Measurements from ENCODE around the gene OTOP2. TPM values are rescaled to one million over a fixed set of nuclear protein-coding genes. Genes with fewer than 3 reads are reported as not detected.
"Not testable (repeated sequence)": the region's sequence is repeated elsewhere in the genome, so short reads cannot be mapped to it uniquely, and the experiment has no call there.

Gene OTOP2
- total RNA-seq, 1 experiment from 2014 or later, result not detected

GRCh38 chr17:74906214-74906793 lies 17.8 kb upstream of the OTOP2 start:
- not testable (repeated sequence) for H3K36me3 Mint-ChIP-seq; H3K9me3 Mint-ChIP-seq; DNase-seq (ENCODE audit: low spot score); H3K27ac Mint-ChIP-seq; H3K4me3 Mint-ChIP-seq; ATAC-seq
- peaks cover 20% of the 10 kb centered on the region for H3K27me3 Mint-ChIP-seq (ENCODE audit: low read depth)
- CTCF ChIA-PET, result interaction anchor here (0.9 to 1.6 kb wide), 6 partner anchors 19 to 54 kb away, joined by 3 to 9 read pairs (median 4); partner anchors contain the start of gene FDXR
- TF ChIP-seq NFYB (CRISPR knock-in tag; conservative IDR thresholded peaks at IDR 0.05; ENCODE audit: low read depth), result peak; percentile 70
- POLR2A ChIA-PET, result interaction anchor here (0.7 to 1.5 kb wide), 3 partner anchors 18 to 36 kb away, joined by 3 read pairs; partner anchors contain the start of gene FDXR
- peaks cover 36% of the 10 kb centered on the region for H3K4me1 Mint-ChIP-seq

GRCh38 chr17:74907012-74907411 lies 17.1 kb upstream of the OTOP2 start:
- H3K27ac Mint-ChIP-seq, result no peak overlapping the region
- ChIA-PET POLR2A (interaction anchor here (1.5 kb wide), 1 partner anchor 34 kb away, joined by 3 read pairs; the partner anchor contains the start of gene FDXR), CTCF (interaction anchor here (0.9 to 1.6 kb wide), 5 partner anchors 18 to 54 kb away, joined by 3 to 9 read pairs (median 4); partner anchors contain the start of gene FDXR)
- DNase-seq (ENCODE audit: low spot score) (no peak), ATAC-seq (no peak)
- no peak for TF ChIP-seq TCF7 (CRISPR knock-in tag; IDR thresholded peaks at IDR 0.05; ENCODE audit: low read depth)
- TF ChIP-seq ATF6 (CRISPR knock-in tag; IDR thresholded peaks at IDR 0.05), result no peak
- no peak for TF ChIP-seq PREB (CRISPR knock-in tag; IDR thresholded peaks at IDR 0.05; ENCODE audit: borderline replicate concordance)
- H3K9me3 Mint-ChIP-seq, result peaks cover 5% of the 10 kb centered on the region
- peaks cover 19% of the 10 kb centered on the region for H3K27me3 Mint-ChIP-seq (ENCODE audit: low read depth)
- 0 out of 2 replicates have a peak, but pooled peaks cover 3% of the 10 kb centered on the region for H3K36me3 Mint-ChIP-seq
- peaks cover 40% of the 10 kb centered on the region for H3K4me1 Mint-ChIP-seq
- H3K4me3 Mint-ChIP-seq, result no peak overlapping the region

GRCh38 chr17:74909097-74909496 lies 15.0 kb upstream of the OTOP2 start:
- Mint-ChIP-seq H3K9me3 (peaks cover 20% of the 10 kb centered on the region), H3K27me3 (ENCODE audit: low read depth) (peaks cover 36% of the 10 kb centered on the region), H3K4me1 (peaks cover 40% of the 10 kb centered on the region)
- ATAC-seq; H3K27ac Mint-ChIP-seq; H3K36me3 Mint-ChIP-seq; H3K4me3 Mint-ChIP-seq; DNase-seq (ENCODE audit: low spot score); POLR2A ChIA-PET: not testable (repeated sequence)
- CTCF ChIA-PET, result interaction anchor here (1.0 to 1.2 kb wide), 3 partner anchors 10 to 15 kb away, joined by 3 to 4 read pairs (median 3); partner anchors contain the start of gene OTOP2
- TF ChIP-seq MAX (CRISPR knock-in tag; IDR thresholded peaks at IDR 0.05), result peak; percentile 55; the same call in 1 of the 2 replicates

GRCh38 chr17:74911423-74911822 lies 12.7 kb upstream of the OTOP2 start:
- ATAC-seq; DNase-seq (ENCODE audit: low spot score); POLR2A ChIA-PET; H3K4me3 Mint-ChIP-seq; H3K36me3 Mint-ChIP-seq; H3K27ac Mint-ChIP-seq: not testable (repeated sequence)
- Mint-ChIP-seq H3K4me1 (peaks cover 38% of the 10 kb centered on the region), H3K27me3 (ENCODE audit: low read depth) (peaks cover 38% of the 10 kb centered on the region), H3K9me3 (peaks cover 18% of the 10 kb centered on the region)
- CTCF ChIA-PET, result interaction anchor here (1.6 kb wide), 1 partner anchor 46 kb away, joined by 5 read pairs; no protein-coding TSS in a partner anchor

GRCh38 chr17:74916136-74916850 lies 7.8 kb upstream of the OTOP2 start:
- DNase-seq (ENCODE audit: low spot score) (no peak), ATAC-seq (no peak)
- H3K36me3 Mint-ChIP-seq, result no peaks in the 10 kb centered on the region; the same call in 1 of the 2 replicates
- peaks cover 26% of the 10 kb centered on the region for H3K27me3 Mint-ChIP-seq (ENCODE audit: low read depth)
- H3K4me3 Mint-ChIP-seq, result no peak overlapping the region
- POLR2A ChIA-PET, result interaction anchor here (0.9 kb wide), 1 partner anchor 96 kb away, joined by 3 read pairs; the partner anchor contains the start of gene MRPL58
- H3K9me3 Mint-ChIP-seq, result peaks cover 15% of the 10 kb centered on the region
- CTCF ChIA-PET, result interaction anchor here (0.6 to 2.7 kb wide), 4 partner anchors 41 to 125 kb away, joined by 3 to 14 read pairs (median 5); no protein-coding TSS in a partner anchor
- peaks cover 11% of the 10 kb centered on the region for H3K4me1 Mint-ChIP-seq
- H3K27ac Mint-ChIP-seq, result peak overlapping the region; percentile 83; the same call in 1 of the 2 replicates
- no peak for TF ChIP-seq TCF7 (CRISPR knock-in tag; IDR thresholded peaks at IDR 0.05; ENCODE audit: low read depth)
- TF ChIP-seq AFF4 (CRISPR knock-in tag; IDR thresholded peaks at IDR 0.05; ENCODE audit: borderline replicate concordance), result no peak
- TF ChIP-seq ELF4 (CRISPR knock-in tag; IDR thresholded peaks at IDR 0.05; ENCODE audit: low read depth), result no peak
- no peak for TF ChIP-seq FOXJ3 (CRISPR knock-in tag; IDR thresholded peaks at IDR 0.05; ENCODE audit: borderline replicate concordance)
- no peak for TF ChIP-seq E2F4 (CRISPR knock-in tag; IDR thresholded peaks at IDR 0.05; ENCODE audit: borderline replicate concordance, low read depth)
- no peak for TF ChIP-seq ZBTB21 (CRISPR knock-in tag; IDR thresholded peaks at IDR 0.05; ENCODE audit: borderline replicate concordance)
- no peak for TF ChIP-seq MLX (CRISPR knock-in tag; IDR thresholded peaks at IDR 0.05)
